Superior temporal gyrus (tissue), 1 donor: ENCODE results near the gene ELMO2.

Experiments
- DNase-seq: peaks from one replicate; pipeline ENCODE4 v3.0.0-alpha.2; 2016; ENCODE audit errors: extremely low spot score

The ELMO2 gene

GRCh38 chr20:46406200-46406985 lies at the start of gene ELMO2:
ELMO2 (minus strand) TSS chr20:46406615; CDS start chr20:46394482, 12,133 bp downstream.
- peak; percentile 98 for DNase-seq

DNA sequence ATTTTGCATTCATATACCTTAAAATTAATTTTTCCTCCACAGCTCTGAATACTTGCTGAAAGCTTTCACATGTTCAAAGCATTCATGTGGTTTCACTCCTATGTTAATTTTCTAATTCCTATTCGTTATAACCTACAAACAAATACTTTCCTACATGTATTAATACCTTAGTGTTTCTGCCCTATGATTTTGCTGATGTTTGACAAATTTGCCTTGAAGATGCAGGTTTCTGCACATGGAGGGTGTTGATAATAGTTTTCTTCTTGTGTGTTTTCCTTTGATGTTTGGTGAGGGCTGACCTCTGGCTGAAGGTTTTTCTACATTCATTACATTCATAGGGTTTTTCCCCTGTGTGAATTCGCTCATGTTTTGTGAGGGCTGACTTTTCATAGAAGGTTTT lies 49.3 kb upstream of the ELMO2 start:
- no peak for DNase-seq

DNA sequence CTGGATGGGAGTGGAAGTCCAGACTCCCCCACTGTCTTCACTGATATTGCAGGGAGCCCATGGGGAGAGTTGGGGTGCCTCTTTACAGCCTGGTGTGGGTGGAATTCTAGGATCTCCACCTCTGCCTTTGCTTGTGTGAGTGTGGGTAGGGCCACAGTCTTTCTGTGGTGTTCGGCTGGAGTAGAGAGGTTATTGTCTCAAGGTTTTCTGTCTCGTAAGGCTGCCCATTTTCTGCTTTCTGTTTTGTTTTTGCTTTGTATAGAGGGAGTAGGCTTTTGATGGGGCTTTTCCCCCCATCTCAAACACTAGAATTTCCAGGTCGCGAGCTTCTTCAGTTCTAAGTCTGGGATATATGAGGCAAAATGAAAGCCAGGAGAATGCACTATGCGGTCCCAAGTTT lies 40.4 kb upstream of the ELMO2 start:
- no peak for DNase-seq

- no peak for DNase-seq
These were observed 33.4 kb upstream of the ELMO2 start for GRCh38 chr20:46439837-46440236.

DNA sequence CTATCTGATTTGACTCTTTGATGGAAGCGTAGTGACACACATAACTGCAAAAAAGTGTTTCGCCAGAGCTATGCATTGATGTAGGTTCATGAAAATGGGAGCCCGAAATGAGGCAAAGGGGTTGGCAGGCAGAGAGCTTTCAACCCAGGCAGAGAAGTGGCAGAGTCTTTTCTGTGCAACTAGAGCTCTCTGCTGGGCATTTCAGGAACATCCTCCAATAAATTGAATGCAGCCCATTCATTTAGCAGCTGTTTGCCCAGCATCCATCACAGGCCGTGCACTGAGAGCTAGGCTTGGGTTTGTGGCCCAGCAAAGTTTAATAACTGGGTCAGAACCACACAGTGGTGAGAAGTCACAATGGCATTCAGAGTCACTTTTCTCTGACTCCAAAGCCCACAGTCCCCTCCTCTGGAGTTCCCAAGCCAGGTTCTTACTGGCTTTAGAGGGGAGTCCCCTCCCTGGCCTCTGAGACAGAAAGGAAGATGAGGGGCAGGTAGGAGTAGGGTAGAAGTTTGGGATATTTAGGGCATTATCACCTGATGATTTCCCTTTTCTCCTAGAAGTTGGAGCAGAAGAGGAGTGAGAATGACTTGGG lies 31.8 kb upstream of the ELMO2 start:
- peak; percentile 95 for DNase-seq

- DNase-seq = no peak
These were observed 28.7 kb upstream of the ELMO2 start for GRCh38 chr20:46435146-46435545.

DNA sequence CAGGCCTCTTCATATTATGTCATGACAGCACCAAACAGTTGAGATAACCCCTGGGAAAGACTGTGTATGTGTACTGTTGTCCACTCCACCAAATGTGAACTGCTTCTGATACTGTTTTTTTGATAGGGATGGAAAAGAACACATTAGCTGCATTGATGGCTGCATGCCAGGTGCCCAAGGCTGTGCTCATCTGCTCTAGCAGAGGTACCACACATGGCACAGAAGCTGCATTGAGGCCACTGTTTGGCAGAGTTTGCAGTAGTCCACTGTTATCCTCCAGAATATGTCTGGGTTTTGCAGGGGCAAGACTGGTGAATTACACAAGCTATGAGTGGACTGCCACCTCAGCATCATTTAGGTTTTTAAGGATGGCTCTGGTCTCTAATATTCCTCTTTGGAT lies 28.2 kb upstream of the ELMO2 start:
- DNase-seq = no peak

DNA sequence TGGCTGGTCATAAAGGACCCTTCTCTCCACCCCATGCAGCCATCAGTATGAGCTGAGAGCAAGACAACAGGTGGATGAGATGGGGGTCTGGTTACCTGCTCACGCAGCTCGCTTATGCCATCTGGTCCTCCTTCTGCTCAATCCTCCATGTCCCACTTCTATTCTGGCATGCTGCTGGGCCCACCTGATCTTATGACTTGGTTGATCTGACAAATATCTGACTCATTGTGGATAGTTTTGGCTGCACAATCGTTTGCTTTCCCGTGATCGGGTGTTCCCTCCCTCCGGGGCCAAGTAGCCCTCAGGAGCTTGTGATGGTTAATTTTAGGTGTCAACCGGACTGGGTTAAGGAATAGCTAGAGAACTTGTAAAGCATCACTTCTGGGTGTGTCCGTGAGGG lies 26.6 kb upstream of the ELMO2 start:
- no peak for DNase-seq

DNA sequence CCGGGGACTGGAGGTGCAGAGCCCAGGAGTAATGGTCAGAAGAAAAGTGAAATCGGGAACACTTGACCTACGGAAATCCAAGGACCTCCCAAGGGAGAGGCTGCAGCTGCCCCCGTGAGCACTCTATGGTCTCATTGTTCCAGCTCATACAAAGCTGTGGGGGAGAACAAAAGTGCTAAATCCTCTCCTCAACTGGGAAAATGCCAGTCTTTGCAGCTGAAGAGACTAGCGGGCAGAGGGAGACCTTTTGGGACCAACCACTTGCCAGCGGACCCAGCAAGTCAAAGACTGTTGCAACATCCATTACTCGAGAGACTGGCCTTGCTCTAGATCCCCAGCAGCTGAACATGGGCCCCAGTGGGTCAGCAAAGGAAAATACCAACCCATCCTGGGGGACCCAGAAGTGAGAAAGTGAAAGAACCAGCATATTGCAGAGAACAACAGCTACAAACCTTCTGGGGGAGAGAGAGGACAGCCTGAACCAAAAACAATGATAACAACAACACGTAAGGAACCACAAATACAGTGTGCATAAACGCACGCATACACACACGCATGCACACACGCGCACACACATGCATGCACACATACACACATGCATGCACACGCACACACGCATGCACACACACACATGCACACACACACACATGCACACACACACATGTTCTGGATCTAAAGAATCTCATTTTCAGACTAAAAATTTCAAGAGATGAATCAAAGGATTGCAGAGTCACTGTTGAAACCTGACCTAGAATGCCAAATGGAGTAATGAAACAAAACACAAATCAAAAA lies 24.7 kb upstream of the ELMO2 start:
- DNase-seq = peak; percentile 93

DNA sequence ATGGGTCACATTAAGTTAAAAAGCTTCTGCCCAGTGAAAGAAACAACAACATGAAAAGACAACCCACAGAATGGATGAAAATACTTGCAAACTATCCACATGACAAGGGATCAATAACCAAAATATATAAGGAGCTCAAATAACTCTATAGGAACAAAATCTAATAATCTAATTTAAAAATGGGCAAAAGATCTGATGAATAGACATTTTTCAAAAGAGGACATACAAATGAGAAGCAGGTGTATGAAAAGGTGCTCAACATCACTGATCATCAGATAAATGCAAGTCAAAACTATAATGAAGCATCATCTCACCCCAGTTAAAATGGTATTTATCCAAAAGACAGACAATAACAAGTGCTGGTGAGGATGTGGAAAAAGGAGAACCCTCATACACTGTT lies 21.0 kb upstream of the ELMO2 start:
- DNase-seq = no peak

- no peak for DNase-seq
These were observed 17.6 kb upstream of the ELMO2 start for GRCh38 chr20:46423882-46424482.

- no peak for DNase-seq
These were observed 16.9 kb upstream of the ELMO2 start for GRCh38 chr20:46423342-46423741.

DNA sequence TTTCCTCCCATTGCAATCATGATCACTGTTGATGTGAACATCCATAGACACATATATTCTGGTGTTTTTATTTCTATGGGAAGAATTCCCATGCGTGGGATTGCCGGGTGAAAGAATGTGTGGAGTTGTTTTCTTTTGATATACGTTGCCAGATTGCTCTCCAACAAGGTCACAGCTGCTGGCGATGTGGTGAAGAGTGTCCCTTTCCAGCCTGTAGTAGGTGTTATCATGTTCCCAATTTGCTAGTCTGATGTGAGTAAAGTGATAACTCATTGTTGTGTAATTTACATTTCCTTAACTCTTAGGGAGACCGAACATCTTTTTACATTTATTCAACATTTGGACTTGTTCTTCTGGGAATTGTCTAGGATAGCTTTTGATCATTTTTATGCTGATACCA lies 14.5 kb upstream of the ELMO2 start:
- peak; percentile 32 for DNase-seq

DNA sequence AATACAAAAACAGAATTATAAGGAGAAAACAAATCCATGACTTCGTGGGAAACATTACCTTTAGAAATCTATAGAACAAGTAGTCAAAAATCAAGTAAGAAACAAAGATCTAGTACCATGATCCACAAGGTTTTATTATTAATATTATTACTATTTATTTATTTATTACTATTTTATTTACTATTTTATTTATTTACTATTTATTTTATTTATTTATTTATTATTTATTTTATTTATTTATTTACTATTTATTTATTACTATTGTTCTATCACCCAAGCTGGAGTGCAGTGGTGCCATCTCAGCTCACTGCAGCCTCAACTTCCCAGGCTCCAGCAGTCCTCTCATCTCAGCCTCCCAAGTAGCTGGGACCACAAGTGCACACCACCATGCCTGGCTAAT lies 13.5 kb upstream of the ELMO2 start:
- no peak for DNase-seq

- no peak for DNase-seq
These were observed 10.4 kb upstream of the ELMO2 start for GRCh38 chr20:46416839-46417238.

DNA sequence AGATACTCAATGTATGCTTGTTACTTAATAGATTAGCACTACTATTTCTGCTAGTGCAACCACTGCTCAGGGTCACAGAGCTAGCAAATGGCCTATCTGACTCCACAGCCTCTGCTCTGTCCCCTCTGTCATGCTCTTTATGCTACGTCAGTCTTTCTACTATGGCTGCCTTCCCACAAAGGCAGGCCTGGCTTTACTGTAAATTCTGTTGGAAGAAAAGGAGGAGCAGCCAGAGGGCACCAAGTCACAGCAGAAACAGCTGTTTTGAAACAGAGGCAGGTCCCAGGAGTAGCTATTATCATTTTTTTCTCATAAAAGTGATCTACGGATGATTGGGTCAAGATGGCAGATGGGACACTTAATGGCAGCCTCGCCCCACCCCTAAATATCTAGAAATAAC lies 10.0 kb upstream of the ELMO2 start:
- no peak for DNase-seq

GRCh38 chr20:46415773-46416172 lies 9.4 kb upstream of the ELMO2 start:
- DNase-seq = no peak

- DNase-seq = no peak
These were observed 8.2 kb upstream of the ELMO2 start for GRCh38 chr20:46414608-46415007.

DNA sequence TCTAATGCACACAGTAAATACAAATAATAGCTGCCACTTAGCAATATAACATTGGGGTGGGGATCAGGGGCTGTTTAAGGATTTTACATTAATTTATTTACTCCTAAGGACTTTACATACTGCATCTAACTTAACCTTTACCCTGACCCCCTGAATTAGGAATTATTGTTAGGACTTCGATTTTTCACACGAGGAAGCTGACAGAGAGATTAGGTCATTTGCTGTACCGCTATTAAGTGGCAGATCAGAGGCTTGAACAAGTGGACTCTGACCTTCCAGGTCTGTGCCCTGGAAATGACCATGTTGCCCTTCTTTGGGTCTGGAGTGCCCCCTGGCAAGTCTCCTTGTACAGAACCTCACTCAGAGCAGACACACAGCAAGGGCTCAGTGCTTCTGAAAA lies 5.2 kb upstream of the ELMO2 start:
- DNase-seq = no peak

GRCh38 chr20:46408281-46408731 lies 1.9 kb upstream of the ELMO2 start:
- DNase-seq = no peak

- no peak for DNase-seq
These were observed 1.2 kb upstream of the ELMO2 start for GRCh38 chr20:46407671-46407996.

- DNase-seq = peak; percentile 76
These were observed 713 bp upstream of the ELMO2 start for GRCh38 chr20:46406986-46407670.
